H1 (cell line): ENCODE measurements around the gene CACNA2D3. TPM values are rescaled to one million over a fixed set of nuclear protein-coding genes. Genes with fewer than 3 reads are reported as not detected.

Experiments used
- CTCF ChIA-PET: fragments of 300-600 bp; sonication (Branson Sonifier 250); formaldehyde crosslinking; loops from one replicate; lab custom pipeline; 2021; ENCODE audit not compliant: partially characterized antibody; lab: Charles Lee
- POLR2A ChIA-PET: fragments of 300-600 bp; sonication (Branson Sonifier 250); formaldehyde crosslinking; loops from one replicate; lab custom pipeline; 2021; ENCODE audit warnings: inconsistent platforms; ENCODE audit not compliant: partially characterized antibody; lab: Charles Lee
- DNase-seq, 2 experiments: peaks; one replicate each; pipeline versions ENCODE4 v3.0.0 to v3.0.0-alpha.2; 2010 to 2022; ENCODE audit warnings: low spot score in 2 of 2, low read depth in 1 of 2, mixed read lengths in 1 of 2
- FAIRE-seq: peaks from 2 replicates; lab custom pipeline; 2011; peaks lifted over from hg19 to GRCh38; lab: Jason Lieb, UNC
- H2AFZ ChIP-seq: 2 replicates; pipeline ENCODE4 v1.8.1; 2012; ENCODE audit warnings: low read length, inconsistent platforms
- H2AK5ac ChIP-seq: 2 replicates; pipeline ENCODE4 v1.6.1; 2013; ENCODE audit warnings: low read depth, low read length
- H2BK120ac ChIP-seq: replicated peaks from 2 replicates; pipeline ENCODE3; 2013; ENCODE audit warnings: low read depth, low read length, inconsistent platforms
- H2BK12ac ChIP-seq: 2 replicates; pipeline ENCODE4 v1.6.1; 2013; ENCODE audit warnings: low read depth, low read length
- H2BK15ac ChIP-seq: 2 replicates; pipeline ENCODE4 v1.6.1; 2013; ENCODE audit warnings: low read length
- H2BK20ac ChIP-seq: 2 replicates; pipeline ENCODE4 v1.6.1; 2013; ENCODE audit warnings: low read length
- H2BK5ac ChIP-seq: 2 replicates; pipeline ENCODE4 v1.6.1; 2013; ENCODE audit warnings: low read depth, low read length
- H3K14ac ChIP-seq: 2 replicates; pipeline ENCODE4 v1.6.1; 2013; ENCODE audit warnings: inconsistent platforms; ENCODE audit not compliant: insufficient read length
- H3K18ac ChIP-seq: 2 replicates; pipeline ENCODE4 v1.6.1; 2013; ENCODE audit warnings: low read length; ENCODE audit errors: extremely low read depth
- H3K23ac ChIP-seq: 2 replicates; pipeline ENCODE4 v1.6.1; 2013; ENCODE audit warnings: inconsistent platforms; ENCODE audit not compliant: insufficient read length
- H3K23me2 ChIP-seq: 2 replicates; pipeline ENCODE4 v1.6.1; 2013; ENCODE audit warnings: low read depth, low read length
- H3K27ac ChIP-seq: 2 replicates; pipeline ENCODE4 v1.6.1; 2011; ENCODE audit warnings: low read depth, low read length, inconsistent platforms
- H3K27me3 ChIP-seq, 4 experiments: replicated peaks in 1 of 4; 1 replicate in 1 of 4; 2 replicates in 3 of 4; pipeline versions ENCODE4 v1.6.1 to v1.8.1; 2011 to 2013; ENCODE audit warnings: low read length in 3 of 4, mild to moderate bottlenecking in 3 of 4, inconsistent platforms in 2 of 4, mixed read lengths in 2 of 4, moderate library complexity in 1 of 4; ENCODE audit not compliant: control insufficient read depth in 3 of 4, insufficient read depth in 3 of 4; ENCODE audit errors: extremely low read depth in 1 of 4
- H3K36me3 ChIP-seq, 4 experiments: 2 replicates each; pipeline versions ENCODE4 v1.6.1 to v1.8.1; 2011 to 2013; ENCODE audit warnings: mild to moderate bottlenecking in 4 of 4, low read length in 3 of 4, moderate library complexity in 2 of 4, control low read depth in 1 of 4, inconsistent platforms in 1 of 4; ENCODE audit not compliant: insufficient read depth in 4 of 4, control insufficient read depth in 2 of 4
- H3K4ac ChIP-seq: replicated peaks from 2 replicates; pipeline ENCODE3; 2013; ENCODE audit warnings: low read length, low read depth, mixed read lengths, inconsistent platforms; ENCODE audit not compliant: insufficient read length
- H3K4me1 ChIP-seq, 4 experiments: replicated peaks in 1 of 4; 1 replicate in 1 of 4; 2 replicates in 3 of 4; pipeline versions ENCODE4 v1.6.1 to v1.8.1; 2011 to 2013; ENCODE audit warnings: low read length in 3 of 4, inconsistent platforms in 2 of 4, mixed read lengths in 1 of 4; ENCODE audit not compliant: insufficient read depth in 4 of 4, control insufficient read depth in 3 of 4
- H3K4me2 ChIP-seq, 2 experiments: 2 replicates each; pipeline versions ENCODE4 v1.6.1 to v1.8.1; 2011 to 2013; ENCODE audit warnings: low read depth in 2 of 2, low read length in 2 of 2, control low read depth in 1 of 2, inconsistent platforms in 1 of 2, mild to moderate bottlenecking in 1 of 2; ENCODE audit not compliant: insufficient read depth in 1 of 2
- H3K4me3 ChIP-seq, 4 experiments: fragments of 200-600, 300-600 bp in 1 of 4; sonication (generic), shearing (Covaris generic), sonication (Bioruptor Twin) in 1 of 4; 2 replicates each; pipeline versions ENCODE4 v1.5.1 to v1.8.1; 2011 to 2016; ENCODE audit warnings: low read length in 4 of 4, low read depth in 3 of 4, control low read depth in 2 of 4, inconsistent platforms in 2 of 4, mild to moderate bottlenecking in 2 of 4, mixed read lengths in 1 of 4, moderate library complexity in 1 of 4; ENCODE audit not compliant: insufficient read depth in 2 of 4; ENCODE audit errors: extremely low read depth in 1 of 4
- H3K56ac ChIP-seq: replicated peaks from 2 replicates; pipeline ENCODE3; 2013; ENCODE audit warnings: low read depth, mild to moderate bottlenecking, mixed read lengths, low read length, inconsistent platforms; ENCODE audit not compliant: insufficient read length
- H3K79me1 ChIP-seq: 2 replicates; pipeline ENCODE4 v1.6.1; 2013; ENCODE audit warnings: low read depth, low read length, control low read depth
- H3K79me2 ChIP-seq, 2 experiments: 2 replicates each; pipeline versions ENCODE4 v1.6.1 to v1.8.1; 2012 to 2013; ENCODE audit warnings: low read length in 2 of 2, mild to moderate bottlenecking in 2 of 2, inconsistent platforms in 1 of 2; ENCODE audit not compliant: insufficient read depth in 2 of 2, control insufficient read depth in 1 of 2
- H3K9ac ChIP-seq, 4 experiments: replicated peaks in 1 of 4; 1 replicate in 1 of 4; 2 replicates in 3 of 4; pipeline versions ENCODE4 v1.6.1 to v1.8.1; 2011 to 2013; ENCODE audit warnings: low read depth in 3 of 4, low read length in 3 of 4, control low read depth in 2 of 4, mild to moderate bottlenecking in 2 of 4, moderate library complexity in 2 of 4, inconsistent platforms in 1 of 4; ENCODE audit errors: extremely low read depth in 1 of 4
- H3K9me3 ChIP-seq, 2 experiments: 2 replicates each; pipeline versions ENCODE4 v1.6.1 to v1.8.1; 2012 to 2013; ENCODE audit warnings: mild to moderate bottlenecking in 2 of 2, moderate library complexity in 2 of 2, control low read depth in 1 of 2, inconsistent platforms in 1 of 2, low read depth in 1 of 2, low read length in 1 of 2, mixed read lengths in 1 of 2; ENCODE audit not compliant: insufficient read depth in 2 of 2
- H4K20me1 ChIP-seq, 2 experiments: replicated peaks in 1 of 2; 2 replicates each; pipeline versions ENCODE3 to v1.8.1; 2011 to 2013; ENCODE audit warnings: inconsistent platforms in 2 of 2, low read length in 2 of 2, mild to moderate bottlenecking in 1 of 2; ENCODE audit not compliant: insufficient read depth in 2 of 2, control insufficient read depth in 1 of 2
- H4K5ac ChIP-seq: 2 replicates; pipeline ENCODE4 v1.6.1; 2013; ENCODE audit warnings: low read length, low read depth, mixed read lengths, inconsistent platforms; ENCODE audit not compliant: insufficient read length
- H4K8ac ChIP-seq: 2 replicates; pipeline ENCODE4 v1.8.0; 2013; ENCODE audit warnings: mild to moderate bottlenecking, moderate library complexity, low read length, inconsistent platforms; ENCODE audit not compliant: insufficient read depth; ENCODE audit errors: extremely low read depth
- H4K91ac ChIP-seq: replicated peaks from 2 replicates; pipeline ENCODE3; 2013; ENCODE audit warnings: low read length, mixed read lengths, inconsistent platforms; ENCODE audit not compliant: insufficient read length
- ATF2 ChIP-seq: IDR thresholded peaks from 2 replicates; pipeline ENCODE4 v1.6.1; 2012; ENCODE audit warnings: low read length, inconsistent platforms
- BCL11A ChIP-seq, 2 experiments: IDR thresholded peaks; one replicate each; pipeline ENCODE4 v1.6.1; 2011; ENCODE audit warnings: low read depth in 2 of 2, low read length in 2 of 2, mild to moderate bottlenecking in 2 of 2
- EGR1 ChIP-seq: IDR thresholded peaks from 2 replicates; pipeline ENCODE4 v1.6.1; 2011; ENCODE audit warnings: low read depth, low read length, borderline replicate concordance
- EZH2 ChIP-seq: fragments of 200-600 bp; sonication (generic); IDR thresholded peaks from 2 replicates; pipeline ENCODE4 v1.7.1; 2012; ENCODE audit warnings: low read depth, mild to moderate bottlenecking, moderate library complexity, low read length, inconsistent platforms; ENCODE audit not compliant: severe bottlenecking
- KDM1A ChIP-seq: fragments of 200-600, 300-600 bp; sonication (generic); IDR thresholded peaks from 2 replicates; pipeline ENCODE4 v1.7.1; 2016; ENCODE audit warnings: mild to moderate bottlenecking, low read length, borderline replicate concordance
- KDM4A ChIP-seq: IDR thresholded peaks from one replicate; pipeline ENCODE4 v1.7.1; 2012; ENCODE audit warnings: low read depth, mild to moderate bottlenecking, moderate library complexity, low read length, inconsistent platforms; ENCODE audit not compliant: severe bottlenecking
- KDM5A ChIP-seq: fragments of 200-600 bp; IDR thresholded peaks from 2 replicates; pipeline ENCODE4 v1.7.1; 2012; ENCODE audit warnings: mild to moderate bottlenecking, low read length, inconsistent platforms, mixed read lengths
- POLR2AphosphoS5 ChIP-seq: IDR thresholded peaks from 2 replicates; pipeline ENCODE4 v1.6.1; 2011; ENCODE audit warnings: low read depth, low read length
- SIX5 ChIP-seq: IDR thresholded peaks from 2 replicates; pipeline ENCODE4 v1.6.1; 2011; ENCODE audit warnings: mild to moderate bottlenecking, low read depth, low read length
- SUZ12 ChIP-seq: fragments of 200-600 bp; sonication (generic); IDR thresholded peaks from 2 replicates; pipeline ENCODE4 v1.6.1; 2012; ENCODE audit warnings: mild to moderate bottlenecking, inconsistent platforms, low read length, moderate library complexity, mixed read lengths
- USF2 ChIP-seq: IDR thresholded peaks from 2 replicates; pipeline ENCODE4 v1.6.1; 2011; ENCODE audit warnings: low read length, improper control_type of control experiment
- WGBS, 2 experiments: shearing (Covaris generic) in 1 of 2; methylation state at CpG; one replicate each; pipeline versions ENCODE4 v1.1.6 to v1.1.7; 2013 to 2015; ENCODE audit warnings: low lambda C conversion rate in 2 of 2, mixed read lengths in 2 of 2, inconsistent platforms in 1 of 2, low coverage in 1 of 2, missing lambda C conversion rate in 1 of 2; ENCODE audit not compliant: insufficient replicate concordance in 2 of 2, insufficient coverage in 1 of 2, insufficient read length in 1 of 2; ENCODE audit errors: extremely low coverage in 1 of 2, missing lambda C conversion rate in 1 of 2; 5-methylcytosine and 5-hydroxymethylcytosine counted together
- polyA plus RNA-seq, 7 experiments: library from polyadenylated mRNA; depleted of rRNA in 3 of 7; stranded (reverse) in 5 of 7; unstranded in 2 of 7; fragments of >200 nt in 5 of 7; fragments of 200-250 nt in 2 of 7; gene quantifications; 1 replicate in 5 of 7; 2 replicates in 1 of 7; 4 replicates in 1 of 7; pipeline versions ENCODE4 v1.2.1 to v1.2.3, GENCODE V29; 2011 to 2013; ENCODE audit warnings: missing spikeins in 2 of 7, mixed read lengths in 2 of 7
- total RNA-seq: library from RNA; stranded (reverse); fragmentation: NEBNext Ultra II Directional; extraction: Animal tissue kit (Norgen Biotek cat#: 25700); gene quantifications from 2 replicates; pipeline ENCODE4 v1.2.1, GENCODE V29; 2021

The CACNA2D3 gene
- total and polyA plus RNA-seq, 2 of the 8 experiments (the other 6 are each of a cell fraction or from before 2014, with no cell fraction given) = 1.5 to 1.8 TPM

- whole genome bisulfite sequencing, 2 experiments = 74% methylated on average over 3 of the region's 3 CpGs; no CpG with 5 or more reads in 1 of the 2 experiments
- Histone ChIP-seq H3K23ac (no peak overlapping the region), H3K4me1 (peaks cover 0 to 8% (median 5%) of the 10 kb centered on the region in 4 experiments; a peak in 3 of 7 replicates), H2AFZ (no peak overlapping the region), H2BK15ac (no peak overlapping the region; the same call in 1 of the 2 replicates), H3K36me3 (no peaks in the 10 kb centered on the region), H2AK5ac (no peak overlapping the region; the same call in 1 of the 2 replicates), H3K14ac (no peak overlapping the region), H3K56ac (no peak overlapping the region), H3K4ac (no peak overlapping the region), H3K27ac (no peak overlapping the region), H3K4me2 (no peak overlapping the region), H4K5ac (no peak overlapping the region), H3K79me2 (no peaks in the 10 kb centered on the region), H4K8ac (no peak overlapping the region), H2BK12ac (peak overlapping the region; percentile 62; the same call in 1 of the 2 replicates), H3K9me3 (no peaks in the 10 kb centered on the region), H2BK5ac (0 out of 2 replicates have a peak overlapping the region, but pooled peaks have one; percentile 42), H3K23me2 (no peaks in the 10 kb centered on the region), H3K9ac (no peak overlapping the region), H3K27me3 (no peaks in the 10 kb centered on the region), H3K4me3 (no peak overlapping the region), H4K91ac (no peak overlapping the region), H2BK120ac (no peak overlapping the region), H4K20me1 (no peaks in the 10 kb centered on the region), H3K18ac (peak overlapping the region; percentile 9; the same call in 1 of the 2 replicates), H3K79me1 (no peaks in the 10 kb centered on the region; the same call in 1 of the 2 replicates), H2BK20ac (no peak overlapping the region)
- POLR2A ChIA-PET = no interaction called here
- DNase-seq = no peak
- CTCF ChIA-PET = interaction anchor here (0.9 to 2.2 kb wide), 6 partner anchors 10 to 499 kb away, joined by 3 to 7 read pairs (median 3); no protein-coding TSS in a partner anchor
- no peak for FAIRE-seq
- TF ChIP-seq KDM5A = no peak
- no peak for TF ChIP-seq KDM1A
- TF ChIP-seq USF2 = no peak
- TF ChIP-seq ATF2 = no peak
- TF ChIP-seq POLR2AphosphoS5 = no peak
- no peak for TF ChIP-seq SIX5
- no peak for TF ChIP-seq EZH2
- no peak for TF ChIP-seq BCL11A (IDR thresholded peaks at IDR 0.05; ENCODE audit: low read depth in 2 of 2, low read length in 2 of 2)
- TF ChIP-seq KDM4A = no peak
- no peak for TF ChIP-seq EGR1
- no peak for TF ChIP-seq SUZ12
Observed at GRCh38 chr3:54955496-54955895, 833.1 kb downstream of the CACNA2D3 start.
